DMS153 (cell line): Measurements from ENCODE around the gene CENPX.
A peak's percentile ranks its signal among the peaks of the same experiment; 100 is the strongest.
"Not testable (repeated sequence)": the region's sequence is repeated elsewhere in the genome, so short reads cannot be mapped to it uniquely, and the experiment has no call there.

ENCODE experiments used
- DNase-seq: peaks from one replicate; lab custom pipeline; 2025; lab: John Stamatoyannopoulos, UW

The CENPX gene

GRCh38 chr17:82039695-82040299 lies 17.1 kb upstream of the CENPX start:
- DNase-seq, result no peak

- DNase-seq, result not testable (repeated sequence)
Measured at GRCh38 chr17:82038796-82039409, 16.2 kb upstream of the CENPX start.

- no peak for DNase-seq
Measured at GRCh38 chr17:82037889-82038195, 15.2 kb upstream of the CENPX start.

DNA sequence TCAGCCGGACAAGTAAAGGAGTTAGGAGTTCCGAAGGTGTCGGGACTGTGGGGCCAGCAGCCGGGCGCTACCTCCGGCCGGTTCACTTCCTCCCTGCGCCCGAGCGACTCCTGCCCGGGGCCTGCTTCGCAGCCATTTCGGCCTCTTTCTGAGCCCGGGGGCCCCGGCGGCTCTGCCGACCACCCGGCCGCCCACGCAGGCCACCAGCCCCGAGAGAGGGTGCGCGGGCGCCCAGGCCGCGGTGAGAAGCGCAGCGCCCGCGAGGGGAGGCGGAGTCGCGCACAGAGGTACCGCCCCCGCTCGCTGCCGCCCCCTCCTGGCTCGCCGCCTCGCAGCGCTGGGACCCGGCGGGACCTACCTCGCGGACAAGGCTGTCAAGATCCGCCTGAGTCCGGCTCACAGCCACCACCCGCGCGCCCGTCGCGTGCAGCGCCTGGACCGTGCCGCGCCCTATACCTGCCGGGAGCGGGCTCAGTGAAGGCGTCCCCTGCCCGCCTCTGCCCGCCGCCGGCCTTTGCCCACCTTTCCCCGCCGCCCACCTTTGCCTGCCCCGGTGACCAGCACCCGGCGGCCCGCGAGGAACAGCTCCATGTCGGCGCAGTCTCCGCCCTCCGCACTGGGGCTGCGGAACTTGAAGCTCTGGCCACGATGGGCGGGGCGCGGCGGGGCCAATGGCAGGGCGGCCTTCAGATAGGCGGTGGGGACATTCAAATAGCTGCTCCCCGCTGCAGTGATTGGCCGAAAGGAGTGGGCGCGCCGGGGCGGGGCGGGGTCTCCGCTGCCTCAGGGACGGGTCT lies 14.6 kb upstream of the CENPX start, which contains the start of gene DCXR:
DCXR (minus strand) TSS at position 606 of the 797 bp plus-strand sequence; CDS start at position 591, 15 bp downstream.
- peak; percentile 92 for DNase-seq

DNA sequence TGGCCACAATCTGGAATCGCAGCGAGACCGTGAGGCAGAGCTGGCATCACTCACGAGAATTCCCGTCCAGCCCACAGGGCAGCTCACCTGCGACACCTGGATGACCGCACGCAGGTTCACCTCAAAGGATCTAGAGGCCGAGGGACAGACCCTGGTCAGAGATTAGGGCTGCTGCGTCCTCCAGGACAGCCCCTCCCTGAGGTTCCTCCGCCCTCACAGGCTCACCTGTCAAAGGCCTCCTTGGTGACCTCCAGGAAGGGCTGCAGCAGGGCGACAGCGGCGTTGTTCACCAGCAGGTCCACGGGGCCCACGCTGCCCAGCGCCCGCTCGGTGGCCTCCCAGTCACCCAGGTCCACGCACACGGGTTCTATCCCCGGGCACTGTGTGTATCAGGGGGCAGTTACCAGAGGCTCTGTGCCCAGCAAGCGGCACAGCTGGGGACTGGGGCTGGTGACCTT lies 14.0 kb upstream of the CENPX start:
- DNase-seq, result no peak

DNA sequence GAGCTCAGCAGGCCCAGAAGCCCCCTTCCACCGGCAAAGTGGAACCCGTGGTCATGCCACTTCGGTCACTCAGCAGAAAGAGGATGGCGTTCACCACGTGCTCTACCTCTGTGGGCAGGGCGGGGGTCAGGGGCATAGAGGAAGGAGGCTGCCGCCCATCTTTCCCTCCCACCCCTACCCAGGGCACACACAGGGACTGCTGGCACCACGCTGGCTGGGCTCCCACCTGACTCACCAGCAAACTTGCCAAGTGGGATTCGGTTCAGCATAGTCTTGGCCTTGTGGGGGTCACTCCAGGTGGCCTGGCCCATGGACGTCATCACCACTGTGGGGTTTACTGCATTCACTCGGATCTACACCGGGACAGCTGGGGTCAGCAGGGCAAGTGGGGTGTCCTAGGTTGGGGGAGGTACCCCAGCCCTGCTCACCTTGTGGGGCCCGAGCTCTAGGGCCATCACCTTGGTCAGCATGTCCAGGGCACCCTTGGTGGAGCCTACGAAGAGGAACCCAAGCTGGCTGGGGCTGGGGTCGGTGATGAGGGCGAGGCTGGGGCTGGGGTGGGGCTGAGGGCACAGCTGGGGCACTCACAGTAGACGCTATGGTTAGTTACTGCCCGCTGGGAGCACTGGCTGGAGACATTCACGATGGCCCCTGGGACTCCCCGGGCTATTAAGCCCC lies 13.4 kb upstream of the CENPX start:
- no peak for DNase-seq

DNA sequence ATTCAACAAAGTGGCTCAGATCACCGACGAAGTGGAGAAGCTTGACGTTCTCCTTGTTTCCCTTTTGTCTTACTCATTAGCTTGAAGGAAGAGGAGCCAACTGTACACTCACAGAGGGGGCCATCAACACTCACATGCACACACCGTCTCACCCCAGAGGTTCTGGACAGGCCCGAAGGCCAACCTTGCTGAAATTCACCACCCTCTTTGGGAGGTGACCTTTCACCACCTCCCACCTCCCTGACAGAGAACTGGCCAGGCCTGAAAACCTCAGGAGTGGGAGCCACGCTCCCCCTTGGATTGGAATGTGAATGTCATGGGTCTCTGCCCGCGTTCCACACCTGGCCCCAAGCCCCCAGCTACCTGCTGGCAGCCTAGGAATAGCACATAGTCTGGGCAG lies 12.8 kb upstream of the CENPX start:
- no peak for DNase-seq

GRCh38 chr17:82034371-82035011 lies 11.8 kb upstream of the CENPX start:
- no peak for DNase-seq

GRCh38 chr17:82033359-82034085 lies 10.8 kb upstream of the CENPX start:
- DNase-seq, result no peak

- DNase-seq, result peak; percentile 13
Measured at GRCh38 chr17:82031885-82032627, 9.4 kb upstream of the CENPX start.

GRCh38 chr17:82031303-82031884 lies 8.7 kb upstream of the CENPX start, which contains the start of gene RAC3:
RAC3 (plus strand) TSS chr17:82031678; CDS start chr17:82031762, 84 bp downstream.
- DNase-seq, result no peak

DNA sequence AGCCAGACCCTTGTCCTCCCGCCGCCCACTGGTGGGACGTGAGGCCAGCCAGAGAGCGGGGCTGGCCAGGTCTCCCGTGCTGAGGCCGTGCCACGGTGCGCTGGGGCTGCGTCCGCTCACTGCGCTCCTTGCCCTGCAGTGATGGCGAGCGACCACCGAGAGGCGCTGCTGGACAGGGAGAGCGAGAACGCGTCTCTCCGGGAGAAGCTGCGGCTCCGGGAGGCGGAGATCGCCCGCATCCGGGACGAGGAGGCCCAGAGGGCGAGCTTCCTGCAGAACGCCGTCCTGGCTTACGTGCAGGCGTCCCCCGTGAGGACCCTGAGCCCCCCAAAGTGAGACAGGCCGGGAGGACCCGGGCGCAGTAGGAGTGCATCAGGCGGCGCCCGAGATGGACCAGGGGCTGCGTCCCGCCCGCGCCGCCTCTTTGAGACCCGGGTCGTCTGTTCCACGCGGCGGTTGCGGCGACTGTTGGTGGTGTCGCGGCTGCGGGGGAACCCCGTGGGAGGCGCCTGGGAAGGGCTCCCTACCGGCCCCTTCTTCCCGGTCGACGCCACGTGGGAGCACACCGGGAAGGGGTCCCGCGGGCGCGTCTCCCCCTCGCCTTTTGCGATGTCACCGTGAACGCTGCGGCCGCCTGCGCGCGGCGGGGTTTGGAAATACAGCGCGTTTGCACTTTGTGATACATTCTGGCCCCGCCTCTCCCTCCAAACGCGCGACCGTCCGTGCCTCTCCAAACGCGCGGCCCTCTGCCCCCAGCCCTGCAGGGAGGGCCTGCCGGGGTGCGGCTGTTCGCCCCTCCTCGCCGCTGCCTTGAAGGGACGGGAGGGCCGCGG lies 8.0 kb upstream of the CENPX start:
- DNase-seq, result peak; percentile 40

DNA sequence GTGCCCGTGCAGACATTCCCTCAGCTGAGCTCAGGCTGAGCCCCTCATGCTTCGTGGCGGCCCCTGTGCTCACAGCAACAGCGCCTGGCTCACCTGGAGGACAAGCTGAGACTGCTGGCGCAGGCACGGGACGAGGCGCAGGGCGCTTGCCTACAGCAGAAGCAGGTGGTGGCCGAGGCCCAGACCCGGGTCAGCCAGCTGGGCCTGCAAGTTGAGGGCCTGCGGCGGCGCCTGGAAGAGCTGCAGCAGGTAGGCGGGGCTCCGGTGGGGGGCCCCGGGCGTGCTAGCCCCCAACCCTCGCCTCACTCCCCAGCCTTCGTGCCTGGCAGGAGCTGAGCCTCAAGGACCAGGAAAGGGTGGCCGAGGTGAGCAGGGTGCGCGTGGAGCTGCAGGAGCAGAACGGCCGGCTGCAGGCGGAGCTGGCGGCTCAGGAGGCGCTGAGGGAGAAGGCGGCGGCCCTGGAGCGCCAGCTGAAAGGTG lies 7.4 kb upstream of the CENPX start:
- DNase-seq, result no peak

- no peak for DNase-seq
Measured at GRCh38 chr17:82029391-82029790, 6.7 kb upstream of the CENPX start.

DNA sequence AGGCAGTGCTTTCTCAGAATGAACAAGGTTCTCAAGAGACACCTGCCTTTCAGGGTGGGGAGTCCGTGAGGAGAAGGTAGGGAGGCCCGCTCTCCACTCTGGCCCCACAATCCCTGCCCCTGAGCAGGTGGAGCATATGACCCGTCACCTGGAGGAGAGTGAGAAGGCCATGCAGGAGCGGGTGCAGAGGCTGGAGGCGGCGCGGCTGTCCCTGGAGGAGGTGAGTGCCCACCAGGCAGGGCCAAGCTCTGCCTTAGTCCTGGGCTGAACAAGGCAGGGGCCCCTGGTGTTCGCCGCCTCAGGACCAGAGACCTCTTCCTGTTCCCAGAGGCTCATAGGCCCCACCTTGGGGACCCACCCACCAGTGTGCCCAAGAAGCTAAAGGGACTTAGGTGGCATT lies 6.3 kb upstream of the CENPX start:
- DNase-seq, result no peak

DNA sequence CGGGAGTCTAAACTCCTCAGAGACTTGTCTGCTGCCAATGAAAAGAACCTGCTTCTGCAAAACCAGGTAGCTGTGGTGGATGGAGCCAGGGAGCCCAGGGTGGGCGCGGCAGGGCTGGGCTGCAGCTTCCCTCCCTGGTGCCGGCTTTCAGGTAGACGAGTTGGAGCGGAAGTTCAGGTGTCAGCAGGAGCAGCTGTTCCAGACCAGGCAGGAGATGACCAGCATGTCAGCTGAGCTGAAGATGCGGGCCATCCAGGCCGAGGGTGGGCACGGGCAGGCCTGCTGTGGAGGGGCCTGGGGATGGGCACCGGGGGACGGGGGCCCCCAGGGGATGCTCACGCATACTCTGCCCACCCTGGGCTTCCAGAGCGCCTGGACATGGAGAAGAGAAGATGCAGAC lies 5.6 kb upstream of the CENPX start:
- no peak for DNase-seq

GRCh38 chr17:82025401-82026107 lies 2.9 kb upstream of the CENPX start:
- DNase-seq, result no peak

DNA sequence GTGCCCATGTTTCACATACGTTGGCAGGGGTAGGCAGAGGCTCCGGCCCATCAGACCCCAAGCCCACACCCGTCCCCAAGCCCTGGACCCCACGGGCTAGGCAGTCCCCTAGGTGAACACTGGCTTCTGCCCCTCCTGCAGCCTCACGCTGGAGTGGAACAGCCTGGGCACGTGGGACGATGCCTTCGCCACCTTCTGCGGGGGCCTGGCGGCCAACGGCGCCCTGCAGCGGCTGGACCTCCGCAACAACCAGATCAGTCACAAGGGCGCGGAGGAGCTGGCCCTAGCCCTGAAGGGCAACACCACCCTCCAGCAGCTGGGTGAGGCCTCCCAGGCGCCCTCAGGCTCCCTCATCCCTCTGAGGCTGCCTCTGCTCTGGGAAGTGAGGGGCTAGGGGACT lies 2.2 kb upstream of the CENPX start:
- DNase-seq, result no peak
